ENCODE data around the gene ATP8B3. TPM values are rescaled to one million over a fixed set of nuclear protein-coding genes. Genes with fewer than 3 reads are reported as not detected.

ATP8B3 gene
- polyA plus RNA-seq, 1 donor (not counting 4 experiments of a cell fraction or from before 2014, with no cell fraction given): 0.98 TPM

DNA sequence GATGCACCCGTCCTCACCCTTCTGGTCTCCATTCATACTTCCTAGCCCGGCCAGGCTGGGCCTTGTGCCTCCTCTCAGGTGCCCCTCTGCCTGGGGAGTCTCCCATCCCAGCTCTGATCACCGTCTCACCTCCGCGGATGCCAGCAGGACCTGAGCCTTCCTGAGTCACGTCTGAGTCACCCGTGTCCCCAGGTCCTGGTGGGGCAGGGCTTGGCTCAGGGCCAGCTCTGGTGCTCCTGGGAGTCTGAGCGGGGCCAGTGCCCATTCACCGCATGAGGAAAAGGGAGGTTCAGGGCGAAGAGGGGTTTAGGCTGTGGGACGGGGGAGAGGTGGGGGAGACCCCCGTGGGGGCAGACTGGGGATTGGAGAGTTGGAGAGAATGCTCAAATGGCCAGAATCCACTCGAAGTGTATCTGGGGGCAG is 593 bp downstream of the ATP8B3 start:
- Histone ChIP-seq H2AFZ (ENCODE audit: control insufficient read depth, low read length) (peak overlapping the region; percentile 12), H3K9me1 (ENCODE audit: control insufficient read depth, extremely low read depth, insufficient read depth, low read length) (no peaks in the 10 kb centered on the region), H3K79me2 (ENCODE audit: control insufficient read depth, insufficient read depth, low read length) (no peaks in the 10 kb centered on the region), H3K4me2 (ENCODE audit: control insufficient read depth, extremely low read depth, insufficient read depth, low read depth, low read length) (peak overlapping the region; percentile 82), H3K4me3 (ENCODE audit: control insufficient read depth in 2 of 3, extremely low read depth in 1 of 3, insufficient read depth in 2 of 3, low read depth in 1 of 3, low read length in 3 of 3) (peak overlapping the region; percentile 27 to 57 (median 46)), H3K36me3 (ENCODE audit: control insufficient read depth in 2 of 2, extremely low read depth in 1 of 2, insufficient read depth in 2 of 2, low read length in 2 of 2) (peaks cover 5 to 9% of the 10 kb centered on the region in 2 experiments), H3K9me3 (ENCODE audit: control insufficient read depth, low read depth, low read length) (no peaks in the 10 kb centered on the region), H3K4me1 (ENCODE audit: control insufficient read depth, extremely low read depth, insufficient read depth, low read length) (peaks cover 14% of the 10 kb centered on the region), H3K27me3 (ENCODE audit: control insufficient read depth, extremely low read depth, insufficient read depth, low read length) (no peaks in the 10 kb centered on the region), H3K27ac (ENCODE audit: control insufficient read depth, insufficient read depth, low read length) (no peak overlapping the region), H4K20me1 (ENCODE audit: control insufficient read depth, extremely low read depth, insufficient read depth, low read length) (no peaks in the 10 kb centered on the region), H3K9ac (ENCODE audit: control insufficient read depth, extremely low read depth, insufficient read depth, low read length) (peak overlapping the region; percentile 15)
- no peak for TF ChIP-seq EZH2 (IDR thresholded peaks at IDR 0.05; ENCODE audit: low read length)
- DNase-seq (ENCODE audit: low read depth, low spot score) (peak; percentile 86), FAIRE-seq (peak; percentile 70)
- dilution Hi-C loops (cut with MboI; ENCODE audit: extremely low pct_ligation_motif_present, low sequenced_read_pairs): no loop called here

DNA sequence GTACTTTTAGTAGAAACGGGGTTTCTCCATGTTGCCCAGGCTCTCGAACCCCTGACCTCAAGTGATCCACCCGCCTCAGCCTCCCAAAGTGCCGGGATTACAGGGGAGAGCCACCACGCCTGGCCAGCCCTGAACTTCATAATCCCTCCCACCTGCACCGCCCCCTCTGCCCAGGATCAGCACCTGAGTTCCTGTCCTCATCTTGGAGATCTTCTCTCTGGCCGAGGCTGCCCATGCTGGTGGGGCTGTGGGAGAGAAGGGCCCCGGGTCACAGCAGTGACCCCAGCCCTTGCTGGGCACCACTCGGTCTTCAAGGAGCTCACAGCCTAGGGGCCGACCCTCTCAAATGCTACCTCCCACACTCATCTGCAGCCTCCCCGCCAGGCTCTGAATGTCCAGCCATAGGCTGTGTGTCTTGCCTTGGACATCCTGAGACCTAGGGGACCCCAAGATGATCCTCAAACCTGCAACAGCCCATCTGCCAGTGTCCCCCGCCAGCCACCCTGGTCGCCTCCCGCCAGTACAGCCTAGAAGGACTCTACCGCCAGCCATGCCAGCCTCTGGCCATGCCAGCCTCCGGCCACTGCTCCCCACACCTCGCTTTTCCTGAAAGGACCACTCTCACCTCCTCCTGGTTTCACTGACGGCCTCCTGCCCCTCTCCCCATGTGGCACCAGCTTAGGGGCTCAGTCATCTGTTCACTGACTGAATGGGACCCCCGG is 1.5 kb downstream of the ATP8B3 start:
- peaks cover 5% of the 10 kb centered on the region in 2 experiments for H3K36me3 ChIP-seq (ENCODE audit: control insufficient read depth in 2 of 2, extremely low read depth in 1 of 2, insufficient read depth in 2 of 2, low read length in 2 of 2)
- no peaks in the 10 kb centered on the region for H3K9me3 ChIP-seq (ENCODE audit: control insufficient read depth, low read depth, low read length)
- no peaks in the 10 kb centered on the region for H3K9me1 ChIP-seq (ENCODE audit: control insufficient read depth, extremely low read depth, insufficient read depth, low read length)
- no peak overlapping the region for H3K9ac ChIP-seq (ENCODE audit: control insufficient read depth, extremely low read depth, insufficient read depth, low read length)
- dilution Hi-C loops (cut with MboI; ENCODE audit: extremely low pct_ligation_motif_present, low sequenced_read_pairs): no loop called here
- no peaks in the 10 kb centered on the region for H3K79me2 ChIP-seq (ENCODE audit: control insufficient read depth, insufficient read depth, low read length)
- no peaks in the 10 kb centered on the region for H3K27me3 ChIP-seq (ENCODE audit: control insufficient read depth, extremely low read depth, insufficient read depth, low read length)
- FAIRE-seq (no peak), DNase-seq (ENCODE audit: low read depth, low spot score) (no peak)
- no peak overlapping the region for H3K4me2 ChIP-seq (ENCODE audit: control insufficient read depth, extremely low read depth, insufficient read depth, low read depth, low read length)
- H2AFZ ChIP-seq (ENCODE audit: control insufficient read depth, low read length): no peak overlapping the region
- no peak overlapping the region for H3K27ac ChIP-seq (ENCODE audit: control insufficient read depth, insufficient read depth, low read length)
- H4K20me1 ChIP-seq (ENCODE audit: control insufficient read depth, extremely low read depth, insufficient read depth, low read length): no peaks in the 10 kb centered on the region
- H3K4me3 ChIP-seq (ENCODE audit: control insufficient read depth in 2 of 3, extremely low read depth in 1 of 3, insufficient read depth in 2 of 3, low read depth in 1 of 3, low read length in 3 of 3): no peak overlapping the region
- no peak for TF ChIP-seq EZH2 (IDR thresholded peaks at IDR 0.05; ENCODE audit: low read length)
- TF ChIP-seq, protein P1, sequence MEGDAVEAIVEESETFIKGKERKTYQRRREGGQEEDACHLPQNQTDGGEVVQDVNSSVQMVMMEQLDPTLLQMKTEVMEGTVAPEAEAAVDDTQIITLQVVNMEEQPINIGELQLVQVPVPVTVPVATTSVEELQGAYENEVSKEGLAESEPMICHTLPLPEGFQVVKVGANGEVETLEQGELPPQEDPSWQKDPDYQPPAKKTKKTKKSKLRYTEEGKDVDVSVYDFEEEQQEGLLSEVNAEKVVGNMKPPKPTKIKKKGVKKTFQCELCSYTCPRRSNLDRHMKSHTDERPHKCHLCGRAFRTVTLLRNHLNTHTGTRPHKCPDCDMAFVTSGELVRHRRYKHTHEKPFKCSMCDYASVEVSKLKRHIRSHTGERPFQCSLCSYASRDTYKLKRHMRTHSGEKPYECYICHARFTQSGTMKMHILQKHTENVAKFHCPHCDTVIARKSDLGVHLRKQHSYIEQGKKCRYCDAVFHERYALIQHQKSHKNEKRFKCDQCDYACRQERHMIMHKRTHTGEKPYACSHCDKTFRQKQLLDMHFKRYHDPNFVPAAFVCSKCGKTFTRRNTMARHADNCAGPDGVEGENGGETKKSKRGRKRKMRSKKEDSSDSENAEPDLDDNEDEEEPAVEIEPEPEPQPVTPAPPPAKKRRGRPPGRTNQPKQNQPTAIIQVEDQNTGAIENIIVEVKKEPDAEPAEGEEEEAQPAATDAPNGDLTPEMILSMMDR (optimal IDR thresholded peaks at IDR 0.05 in 1 of 3, IDR thresholded peaks at IDR 0.05 in 1 of 3, conservative IDR thresholded peaks at IDR 0.05 in 1 of 3; ENCODE audit: extremely low read depth in 1 of 3, insufficient read depth in 2 of 3, low read length in 3 of 3): no peak
- peaks cover 14% of the 10 kb centered on the region for H3K4me1 ChIP-seq (ENCODE audit: control insufficient read depth, extremely low read depth, insufficient read depth, low read length)
